Adrenal gland (tissue), 5 donors: Measurements from ENCODE around the gene SPSB4.

Source experiments
- POLR2A ChIP-seq, 2 donors: fragments of 450-650 bp; IDR thresholded peaks; one replicate each; pipeline ENCODE4 v1.6.1; 2017; ENCODE audit warnings: antibody characterized with exemption in 2 of 2, mild to moderate bottlenecking in 2 of 2, moderate library complexity in 1 of 2
- TF ChIP-seq, protein P1 (sequence below), 6 experiments: fragments of 450-650 bp in 4 of 6; fragments of 200-600 bp in 2 of 6; sonication (generic) in 1 of 6; IDR thresholded peaks; 1 replicate in 5 of 6; 2 replicates in 1 of 6; pipeline versions ENCODE4 v1.5.1 to v1.8.0; 2016 to 2021; ENCODE audit warnings: antibody characterized with exemption in 6 of 6, mild to moderate bottlenecking in 2 of 6, moderate library complexity in 1 of 6
- donor health status: DM: no; HTN: no; CAD: no.

DNA sequence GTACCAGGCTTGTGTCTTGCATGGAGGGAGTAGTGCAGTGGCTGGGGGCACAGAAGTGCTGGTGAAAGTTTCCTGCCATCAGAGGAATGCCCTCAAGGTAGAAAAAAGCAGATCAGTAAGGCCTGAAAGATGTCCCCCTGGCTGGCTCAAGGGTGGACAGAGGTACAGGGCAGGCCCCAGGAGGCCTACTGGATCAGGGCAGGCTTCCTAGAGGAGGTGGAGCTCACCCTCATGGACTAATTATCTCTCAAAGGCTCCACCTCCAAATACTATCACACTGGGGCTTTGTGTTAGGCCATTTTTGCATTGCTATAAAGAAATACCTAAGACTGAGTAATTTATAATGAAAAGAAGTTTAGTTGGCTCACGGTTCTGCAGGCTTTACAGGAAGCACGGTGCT is 7.8 kb downstream of the SPSB4 start:
- TF ChIP-seq, protein P1, sequence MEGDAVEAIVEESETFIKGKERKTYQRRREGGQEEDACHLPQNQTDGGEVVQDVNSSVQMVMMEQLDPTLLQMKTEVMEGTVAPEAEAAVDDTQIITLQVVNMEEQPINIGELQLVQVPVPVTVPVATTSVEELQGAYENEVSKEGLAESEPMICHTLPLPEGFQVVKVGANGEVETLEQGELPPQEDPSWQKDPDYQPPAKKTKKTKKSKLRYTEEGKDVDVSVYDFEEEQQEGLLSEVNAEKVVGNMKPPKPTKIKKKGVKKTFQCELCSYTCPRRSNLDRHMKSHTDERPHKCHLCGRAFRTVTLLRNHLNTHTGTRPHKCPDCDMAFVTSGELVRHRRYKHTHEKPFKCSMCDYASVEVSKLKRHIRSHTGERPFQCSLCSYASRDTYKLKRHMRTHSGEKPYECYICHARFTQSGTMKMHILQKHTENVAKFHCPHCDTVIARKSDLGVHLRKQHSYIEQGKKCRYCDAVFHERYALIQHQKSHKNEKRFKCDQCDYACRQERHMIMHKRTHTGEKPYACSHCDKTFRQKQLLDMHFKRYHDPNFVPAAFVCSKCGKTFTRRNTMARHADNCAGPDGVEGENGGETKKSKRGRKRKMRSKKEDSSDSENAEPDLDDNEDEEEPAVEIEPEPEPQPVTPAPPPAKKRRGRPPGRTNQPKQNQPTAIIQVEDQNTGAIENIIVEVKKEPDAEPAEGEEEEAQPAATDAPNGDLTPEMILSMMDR (IDR thresholded peaks at IDR 0.05) = no peak
- no peak for TF ChIP-seq POLR2A (IDR thresholded peaks at IDR 0.05)
